HG03108 (cell line): Measurements from ENCODE around the gene RAN.

Experiments used
- ATAC-seq: cut with Tn5 transposase; IDR thresholded peaks from one replicate; pipeline ENCODE4 v1.9.1; 2021; ENCODE audit warnings: moderate library complexity; ENCODE audit not compliant: unreplicated experiment

Gene RAN

GRCh38 chr12:130924966-130925665 is 53.2 kb downstream of the RAN start:
- ATAC-seq, result no peak

GRCh38 chr12:130925666-130926015 is 53.8 kb downstream of the RAN start:
- no peak for ATAC-seq
